CD4-positive, alpha-beta T cell treated with Interferon gamma for 1 hour (primary cell): Measurements from ENCODE around the gene IGF1R.

ENCODE experiments used
- DNase-seq: peaks from one replicate; pipeline ENCODE4 v3.0.0-alpha.2; 2020

IGF1R gene

GRCh38 chr15:98924401-98925049 lies 276.2 kb downstream of the IGF1R start:
- no peak for DNase-seq

DNA sequence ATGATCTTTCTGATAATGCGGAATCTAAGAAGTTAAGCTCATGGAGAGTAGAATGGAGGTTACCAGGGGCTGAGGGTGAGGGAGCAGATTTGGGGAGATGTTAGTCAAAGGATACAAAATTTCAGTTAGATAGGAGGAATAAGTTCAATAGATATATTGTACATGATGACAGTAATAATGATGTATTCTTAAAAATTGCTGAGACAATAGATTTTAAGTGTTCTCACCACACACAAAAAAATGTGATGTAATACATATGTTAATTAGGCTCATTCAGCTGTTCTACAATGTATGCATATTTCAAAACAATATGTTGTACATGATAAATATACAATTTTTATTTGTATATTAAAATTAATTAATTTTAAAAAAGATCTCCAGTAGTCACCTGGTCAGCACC lies 277.9 kb downstream of the IGF1R start:
- DNase-seq = no peak

DNA sequence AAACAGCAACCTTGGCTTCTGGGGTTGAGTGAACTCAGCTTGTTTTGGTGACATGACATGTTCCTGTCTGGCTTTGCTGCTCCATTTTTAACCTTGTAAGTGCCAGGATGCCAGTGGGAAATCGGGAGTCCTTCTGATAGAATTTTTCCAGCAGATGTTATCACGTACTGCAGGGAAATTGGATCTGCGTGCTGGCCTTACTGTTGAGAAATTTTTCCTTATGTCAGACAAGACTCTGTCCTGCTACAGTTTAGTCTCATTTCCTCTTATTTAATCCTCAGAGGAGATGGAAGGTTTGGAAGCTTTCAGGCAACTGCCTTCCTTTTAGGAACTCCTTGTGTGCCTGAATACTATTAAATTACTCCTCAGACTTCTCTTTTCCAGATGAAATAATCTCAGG lies 278.7 kb downstream of the IGF1R start:
- DNase-seq = no peak

- DNase-seq = no peak
Measured at GRCh38 chr15:98927996-98928395, 279.7 kb downstream of the IGF1R start.

DNA sequence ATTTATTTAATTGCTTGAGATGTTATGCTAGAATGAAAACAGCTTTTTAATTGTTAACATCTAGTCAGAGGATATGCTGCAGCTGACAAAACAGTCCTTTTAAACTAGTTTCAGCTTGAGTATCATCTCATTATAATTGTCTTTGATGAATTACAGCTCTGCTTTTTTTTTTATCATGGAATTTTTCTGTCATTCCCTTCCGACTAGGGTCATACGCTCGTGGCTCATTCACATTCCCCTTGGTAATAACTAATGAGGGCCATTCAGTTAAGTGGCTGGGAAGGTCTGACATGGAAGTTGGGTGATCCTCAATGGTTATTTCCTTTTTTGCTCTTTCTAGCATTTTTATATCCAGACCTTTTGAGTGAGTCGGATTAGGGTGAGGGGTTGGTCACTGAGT lies 282.2 kb downstream of the IGF1R start:
- no peak for DNase-seq

GRCh38 chr15:98931004-98931403 lies 282.7 kb downstream of the IGF1R start:
- no peak for DNase-seq

DNA sequence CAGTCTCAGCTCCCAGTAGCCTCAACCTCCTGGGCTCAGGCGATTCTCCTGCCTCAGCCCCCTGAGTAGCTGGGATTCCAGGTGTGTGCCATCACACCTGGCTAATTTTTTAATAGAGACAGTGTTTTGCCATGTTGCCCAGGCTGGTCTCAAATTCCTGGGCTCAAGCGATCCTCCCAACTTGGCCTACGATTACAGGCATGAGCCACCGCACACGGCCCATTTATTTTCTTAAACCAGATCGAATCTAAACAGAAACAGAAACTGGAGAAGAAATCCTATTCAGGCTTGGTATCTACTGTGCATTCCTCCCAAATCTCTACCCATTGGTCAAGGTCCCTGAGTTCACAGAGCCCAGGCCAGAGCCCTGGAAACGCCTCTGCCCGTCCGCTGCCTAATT lies 285.1 kb downstream of the IGF1R start:
- DNase-seq = no peak

DNA sequence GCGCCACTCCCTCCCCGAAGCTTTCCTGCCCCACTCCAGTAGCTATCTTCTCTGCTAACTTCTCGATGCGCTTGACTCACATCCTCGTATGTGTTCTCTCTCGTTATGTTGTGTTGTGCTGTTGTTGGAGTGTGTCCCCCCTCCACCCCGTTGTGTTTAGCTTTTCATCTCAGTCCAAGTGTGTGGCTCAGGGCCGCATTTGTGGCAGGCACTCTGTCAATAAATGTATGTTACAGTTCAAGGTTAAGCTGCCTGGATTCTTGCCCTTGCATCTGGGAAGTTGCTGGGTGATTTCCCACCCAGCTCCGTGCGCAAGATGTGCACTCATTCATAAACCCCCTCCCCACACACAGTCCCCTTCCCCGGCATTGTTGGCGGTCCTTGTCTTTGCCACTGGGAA lies 287.4 kb downstream of the IGF1R start:
- DNase-seq = no peak

GRCh38 chr15:98937413-98938104 lies 289.2 kb downstream of the IGF1R start:
- no peak for DNase-seq

DNA sequence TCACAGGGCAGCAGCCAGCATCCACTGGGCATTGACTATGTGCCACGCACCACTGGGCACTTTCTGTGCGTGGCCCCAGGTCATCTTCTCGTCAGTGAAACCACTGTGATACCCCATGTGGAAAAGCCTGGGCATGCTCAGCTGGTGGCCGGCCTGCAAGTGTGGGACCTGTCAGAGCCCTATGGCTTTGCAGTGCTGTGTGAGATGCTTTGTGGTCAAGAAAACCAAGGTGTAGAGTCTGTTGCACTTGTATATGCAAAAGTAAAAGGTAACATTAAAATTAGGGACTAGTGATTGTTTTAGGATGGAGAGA lies 289.7 kb downstream of the IGF1R start:
- no peak for DNase-seq

DNA sequence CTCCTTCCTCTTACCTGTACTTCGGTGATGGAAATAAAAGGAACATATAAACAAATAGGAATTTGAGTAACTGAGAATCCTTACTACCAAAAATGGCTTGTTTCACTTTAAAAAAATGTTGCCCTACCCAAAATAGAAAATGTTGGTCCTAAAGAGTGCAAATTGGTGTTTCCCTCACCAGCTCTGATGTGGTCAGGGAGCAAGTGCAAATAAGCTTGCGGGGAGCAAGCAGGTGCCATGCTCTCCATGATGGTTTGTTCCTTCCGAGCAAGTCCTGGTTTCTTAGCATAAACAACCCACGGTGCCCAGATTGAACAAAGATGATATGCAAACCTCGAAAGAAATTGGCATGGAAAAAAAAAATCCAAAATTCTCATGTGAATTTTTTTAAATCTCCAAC lies 290.5 kb downstream of the IGF1R start:
- DNase-seq = no peak

DNA sequence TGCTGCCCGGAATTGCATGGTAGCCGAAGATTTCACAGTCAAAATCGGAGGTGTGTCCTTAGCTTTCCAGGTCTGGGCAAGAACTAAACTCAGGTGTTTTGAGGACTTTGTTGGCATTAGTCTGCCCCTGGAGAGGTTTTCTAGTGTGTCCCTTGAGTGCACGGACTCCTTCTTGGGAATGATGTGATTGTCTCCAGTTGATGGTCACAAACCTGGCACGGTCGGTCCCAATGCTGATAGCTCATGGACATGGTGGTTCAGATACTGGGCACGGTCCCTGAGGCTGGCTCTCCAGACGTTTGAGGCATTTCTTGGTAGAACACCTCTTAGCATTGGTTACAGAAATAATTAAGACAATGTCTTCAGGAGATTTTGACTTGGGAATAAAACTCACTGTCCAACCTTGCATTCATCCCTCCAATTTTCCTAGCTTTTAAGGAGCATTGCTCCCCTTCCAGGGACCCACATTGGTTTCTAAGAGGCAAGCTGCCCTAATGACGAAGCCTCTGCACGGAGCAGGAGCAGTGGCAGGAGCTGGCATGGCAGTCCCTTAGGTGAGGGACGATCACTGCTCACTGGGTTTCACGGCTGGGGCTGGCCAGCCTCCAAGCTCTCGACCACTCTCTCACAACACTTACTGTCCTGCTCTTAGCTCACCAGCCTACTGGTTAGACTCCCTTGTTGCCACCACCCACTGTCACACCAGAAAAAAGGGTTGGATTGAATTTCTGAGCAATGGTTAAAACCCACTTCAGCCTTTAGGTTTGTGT lies 291.2 kb downstream of the IGF1R start:
- DNase-seq = no peak

DNA sequence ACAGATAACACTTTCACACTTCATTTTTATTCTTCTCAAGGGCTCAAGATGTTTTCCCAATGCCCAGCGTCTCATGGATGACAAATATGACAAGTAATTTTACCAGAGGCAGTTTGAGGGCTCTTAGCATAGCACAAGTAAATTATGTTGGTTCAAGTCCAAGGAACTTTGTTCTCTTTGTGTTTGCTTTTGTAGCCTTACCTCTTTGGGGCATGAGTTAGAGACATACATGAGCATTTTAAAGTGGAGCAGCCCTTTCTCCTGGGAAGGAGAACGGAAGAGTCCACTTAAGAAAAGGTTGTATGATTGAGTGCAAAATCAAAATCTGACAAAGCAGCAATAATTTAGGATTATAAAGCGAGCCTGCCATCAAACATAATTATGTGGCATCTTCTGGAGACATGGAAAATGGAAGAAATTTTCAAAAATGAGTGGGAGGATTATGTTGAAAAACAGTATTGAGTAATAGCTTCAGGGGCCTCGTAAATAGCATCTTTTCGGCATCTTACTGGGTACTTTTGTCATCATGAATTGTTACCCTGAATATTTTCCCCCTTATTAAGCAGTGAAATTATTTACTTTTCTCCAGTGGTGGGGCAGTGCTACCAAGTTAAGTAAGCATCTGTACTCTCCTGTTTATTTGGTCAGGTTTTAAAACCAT lies 293.4 kb downstream of the IGF1R start:
- DNase-seq = no peak

- no peak for DNase-seq
Measured at GRCh38 chr15:98942431-98942830, 294.1 kb downstream of the IGF1R start.

DNA sequence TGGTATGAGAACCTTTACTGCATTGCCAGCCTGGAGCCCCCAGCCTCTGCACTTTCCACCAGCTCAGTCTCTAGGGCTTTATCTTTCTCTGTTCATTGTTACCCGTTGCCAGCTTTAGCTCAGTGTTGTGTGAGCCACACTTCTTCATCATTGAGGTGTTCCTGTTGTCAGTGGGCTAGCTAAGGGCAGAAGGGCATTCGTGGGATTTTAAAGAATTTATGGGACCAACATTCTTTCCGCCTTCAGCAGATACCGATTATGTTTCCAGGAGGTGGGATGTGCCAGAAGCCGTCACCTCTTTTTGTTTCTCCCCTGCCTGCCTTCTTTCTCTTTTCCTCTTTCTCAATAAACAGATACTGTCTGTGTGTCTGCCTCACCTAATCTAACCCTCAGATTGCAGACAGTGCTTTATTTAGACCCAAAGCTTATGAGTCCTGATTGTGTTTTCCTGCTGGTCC lies 294.7 kb downstream of the IGF1R start:
- no peak for DNase-seq

GRCh38 chr15:98943601-98944151 lies 295.3 kb downstream of the IGF1R start:
- no peak for DNase-seq

- no peak for DNase-seq
Measured at GRCh38 chr15:98946301-98947255, 298.2 kb downstream of the IGF1R start.

DNA sequence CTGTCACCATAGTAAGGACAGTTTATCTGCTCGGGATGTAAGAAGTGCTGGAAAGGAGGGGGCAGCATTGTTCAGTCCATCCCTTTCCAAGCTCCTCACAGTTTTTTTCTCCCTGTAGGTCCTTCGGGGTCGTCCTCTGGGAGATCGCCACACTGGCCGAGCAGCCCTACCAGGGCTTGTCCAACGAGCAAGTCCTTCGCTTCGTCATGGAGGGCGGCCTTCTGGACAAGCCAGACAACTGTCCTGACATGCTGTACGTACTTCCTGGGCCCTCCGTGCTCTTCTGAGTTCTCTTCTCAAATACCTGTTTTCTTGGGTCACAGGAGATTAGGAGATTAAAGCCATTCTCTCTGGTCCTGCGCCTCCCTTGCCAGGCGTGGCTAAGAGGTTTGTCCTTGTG lies 300.1 kb downstream of the IGF1R start:
- DNase-seq = no peak

- DNase-seq = no peak
Measured at GRCh38 chr15:98948941-98949340, 300.6 kb downstream of the IGF1R start.

DNA sequence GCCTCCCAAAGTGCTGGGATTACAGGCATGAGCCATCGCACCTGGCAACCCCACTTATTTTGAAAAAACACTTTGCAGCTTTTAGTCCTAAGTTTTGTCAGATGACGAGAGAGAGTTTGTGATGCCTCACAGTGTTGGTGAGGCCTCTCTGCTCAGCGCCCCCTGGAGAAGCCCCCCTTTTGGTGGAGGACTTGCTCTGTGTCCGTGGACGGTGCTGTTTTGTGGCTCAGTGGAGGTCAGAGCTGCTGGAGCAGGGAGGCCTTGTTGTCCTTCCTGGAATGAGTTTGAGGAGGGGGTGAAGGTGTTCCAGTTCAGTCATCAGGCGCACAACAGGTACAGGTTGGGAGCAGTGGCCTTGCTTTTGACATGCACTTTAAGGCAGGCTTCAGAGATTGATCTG lies 301.3 kb downstream of the IGF1R start:
- no peak for DNase-seq

- DNase-seq = no peak
Measured at GRCh38 chr15:98950248-98950647, 301.9 kb downstream of the IGF1R start.

- DNase-seq = no peak
Measured at GRCh38 chr15:98951004-98951403, 302.7 kb downstream of the IGF1R start.
